Neural progenitor cell (in vitro differentiated cells): ENCODE measurements around the gene MYL3.

Experiments used
- EZH2 ChIP-seq: fragments of 200-600 bp; sonication (generic); IDR thresholded peaks from 2 replicates; pipeline ENCODE4 v1.6.1; 2017; ENCODE audit warnings: antibody characterized with exemption, mild to moderate bottlenecking, moderate library complexity
- TF ChIP-seq, protein P1 (sequence below): fragments of 200-600 bp; sonication (generic); IDR thresholded peaks from 2 replicates; pipeline ENCODE4 v1.5.1; 2017; ENCODE audit warnings: antibody characterized with exemption, mild to moderate bottlenecking

- TF ChIP-seq, protein P1, sequence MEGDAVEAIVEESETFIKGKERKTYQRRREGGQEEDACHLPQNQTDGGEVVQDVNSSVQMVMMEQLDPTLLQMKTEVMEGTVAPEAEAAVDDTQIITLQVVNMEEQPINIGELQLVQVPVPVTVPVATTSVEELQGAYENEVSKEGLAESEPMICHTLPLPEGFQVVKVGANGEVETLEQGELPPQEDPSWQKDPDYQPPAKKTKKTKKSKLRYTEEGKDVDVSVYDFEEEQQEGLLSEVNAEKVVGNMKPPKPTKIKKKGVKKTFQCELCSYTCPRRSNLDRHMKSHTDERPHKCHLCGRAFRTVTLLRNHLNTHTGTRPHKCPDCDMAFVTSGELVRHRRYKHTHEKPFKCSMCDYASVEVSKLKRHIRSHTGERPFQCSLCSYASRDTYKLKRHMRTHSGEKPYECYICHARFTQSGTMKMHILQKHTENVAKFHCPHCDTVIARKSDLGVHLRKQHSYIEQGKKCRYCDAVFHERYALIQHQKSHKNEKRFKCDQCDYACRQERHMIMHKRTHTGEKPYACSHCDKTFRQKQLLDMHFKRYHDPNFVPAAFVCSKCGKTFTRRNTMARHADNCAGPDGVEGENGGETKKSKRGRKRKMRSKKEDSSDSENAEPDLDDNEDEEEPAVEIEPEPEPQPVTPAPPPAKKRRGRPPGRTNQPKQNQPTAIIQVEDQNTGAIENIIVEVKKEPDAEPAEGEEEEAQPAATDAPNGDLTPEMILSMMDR: no peak
- no peak for TF ChIP-seq EZH2
Observed at GRCh38 chr3:46900007-46900292, 36.7 kb upstream of the MYL3 start.
